HG02759 (cell line): Measurements from ENCODE around the gene SIK2.
"Not testable (repeated sequence)": the region's sequence is repeated elsewhere in the genome, so short reads cannot be mapped to it uniquely, and the experiment has no call there.

Experiments
- ATAC-seq: cut with Tn5 transposase; IDR thresholded peaks from one replicate; pipeline ENCODE4 v1.9.1; 2021; ENCODE audit warnings: mild to moderate bottlenecking, moderate library complexity; ENCODE audit not compliant: unreplicated experiment

SIK2 gene

GRCh38 chr11:111694851-111695250 is 92.6 kb downstream of the SIK2 start:
- no peak for ATAC-seq

DNA sequence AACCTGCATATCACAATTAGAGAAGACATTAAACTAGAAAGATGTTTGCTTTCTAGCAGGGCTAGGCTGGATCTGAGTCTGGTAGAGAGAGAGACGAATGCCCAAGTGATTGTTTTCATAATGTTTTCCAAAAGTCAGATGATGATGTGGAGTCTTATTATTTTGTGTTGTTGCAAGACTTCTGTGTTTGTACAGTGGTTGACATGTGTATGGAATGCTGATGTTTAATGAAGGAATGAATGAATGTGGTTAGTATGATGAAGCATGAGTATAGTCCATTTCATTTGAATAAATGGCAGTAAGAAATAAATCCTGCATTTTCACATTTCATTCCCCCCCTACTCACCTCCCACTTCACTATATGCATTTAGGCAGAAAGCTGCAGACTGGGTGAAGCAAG is 94.3 kb downstream of the SIK2 start:
- ATAC-seq, result no peak

- ATAC-seq, result peak; percentile 73
These were observed 95.7 kb downstream of the SIK2 start for GRCh38 chr11:111697933-111698371.

- no peak for ATAC-seq
These were observed 96.8 kb downstream of the SIK2 start for GRCh38 chr11:111698852-111699559.

DNA sequence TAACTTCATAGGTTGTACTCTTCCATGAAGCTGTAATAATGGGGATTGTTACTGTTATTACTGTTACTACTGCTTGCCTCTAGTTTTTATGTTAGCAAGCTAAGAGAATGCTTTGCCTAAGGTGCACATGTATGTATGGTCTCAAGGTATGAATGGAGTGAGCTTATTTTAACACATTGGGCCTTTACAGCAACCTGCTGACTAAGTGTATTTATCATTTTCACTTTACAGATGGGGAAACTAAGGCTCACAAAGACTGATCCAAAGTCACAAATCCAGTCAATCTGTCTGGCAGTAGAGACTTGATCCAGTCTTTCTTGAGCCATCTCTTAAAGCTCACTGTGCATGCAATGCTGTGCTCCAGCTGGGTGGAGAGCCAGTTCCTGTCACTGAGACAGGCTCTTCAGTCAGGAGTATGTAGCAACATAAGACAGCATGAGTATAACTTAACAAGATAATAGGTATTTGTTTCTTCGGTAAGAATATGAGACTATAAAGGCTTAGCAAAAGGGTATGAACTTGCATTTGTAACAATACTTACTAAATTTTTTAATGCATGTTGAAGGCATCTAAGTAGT is 97.4 kb downstream of the SIK2 start:
- ATAC-seq, result no peak

DNA sequence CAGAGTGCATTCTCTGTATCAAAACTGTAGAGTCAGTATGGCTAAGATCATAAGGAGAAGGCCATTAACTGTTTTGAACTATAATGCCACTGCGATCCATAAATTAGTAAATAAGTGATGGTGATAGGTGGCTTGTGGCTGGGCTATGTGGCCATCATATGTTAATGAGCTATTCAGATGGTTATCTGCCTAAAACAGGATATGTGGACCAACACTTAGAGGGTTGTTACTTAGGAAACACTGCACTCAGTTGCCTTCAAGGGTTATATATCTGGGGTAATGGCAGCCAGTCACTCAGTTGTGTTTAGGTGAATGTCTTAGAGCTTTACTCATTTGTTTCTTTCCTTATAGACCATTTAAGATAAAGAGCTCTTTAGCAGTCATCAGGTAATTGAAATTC is 97.9 kb downstream of the SIK2 start:
- ATAC-seq, result no peak

GRCh38 chr11:111702623-111703022 is 100.4 kb downstream of the SIK2 start:
- no peak for ATAC-seq

- ATAC-seq, result no peak
These were observed 101.3 kb downstream of the SIK2 start for GRCh38 chr11:111703576-111703975.

- ATAC-seq, result no peak
These were observed 104.9 kb downstream of the SIK2 start for GRCh38 chr11:111707039-111707690.

GRCh38 chr11:111707691-111708067 is 105.4 kb downstream of the SIK2 start:
- ATAC-seq, result no peak

- ATAC-seq, result peak; percentile 55
These were observed 112.3 kb downstream of the SIK2 start for GRCh38 chr11:111714522-111714921.

- peak; percentile 22 for ATAC-seq
These were observed 113.0 kb downstream of the SIK2 start for GRCh38 chr11:111715142-111715816.

- ATAC-seq, result not testable (repeated sequence)
These were observed 115.4 kb downstream of the SIK2 start for GRCh38 chr11:111717660-111718059.

DNA sequence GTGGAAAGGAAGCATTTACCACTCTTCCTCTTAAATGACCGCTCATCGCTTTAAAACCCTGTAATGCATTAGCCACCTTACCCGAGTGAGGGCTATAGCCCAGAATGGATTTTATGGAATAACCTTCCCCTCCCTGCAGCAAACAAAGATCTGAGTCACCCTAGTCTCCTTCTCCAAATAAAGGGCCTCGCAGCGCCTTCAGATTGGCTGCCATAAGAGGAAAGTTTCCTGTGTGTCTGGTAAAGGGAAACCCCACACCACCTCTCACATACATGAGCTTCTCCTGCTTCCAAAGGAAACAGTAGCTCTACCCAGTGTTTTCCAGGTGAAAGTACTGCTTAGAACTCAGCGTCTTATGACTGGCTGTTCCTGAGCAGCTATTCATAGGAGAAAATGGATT is 116.2 kb downstream of the SIK2 start:
- ATAC-seq, result no peak

- no peak for ATAC-seq
These were observed 116.6 kb downstream of the SIK2 start for GRCh38 chr11:111718859-111719258.

DNA sequence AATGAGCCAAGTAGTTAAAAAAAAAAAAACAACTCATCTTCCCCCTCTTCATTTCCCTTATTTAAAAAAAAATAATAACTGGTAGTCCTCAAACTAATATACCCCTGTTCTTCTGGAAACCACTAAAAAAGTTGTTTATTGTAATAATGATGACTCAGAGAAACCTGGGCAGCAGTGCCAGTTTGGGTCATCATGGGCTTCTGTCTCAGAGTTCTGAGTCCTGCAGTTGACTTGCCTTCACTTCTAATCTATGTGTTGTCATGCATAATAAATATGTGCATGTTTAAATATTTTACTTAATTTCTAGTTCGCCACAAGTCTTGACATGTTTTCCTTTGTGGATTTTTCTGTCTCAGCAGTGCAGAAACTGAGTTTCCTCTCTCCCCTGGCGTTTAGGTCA is 117.1 kb downstream of the SIK2 start:
- ATAC-seq, result no peak

GRCh38 chr11:111720801-111721494 is 118.7 kb downstream of the SIK2 start:
- ATAC-seq, result no peak

- ATAC-seq, result no peak
These were observed 120.3 kb downstream of the SIK2 start for GRCh38 chr11:111722501-111722900.

GRCh38 chr11:111723595-111723994 is 121.3 kb downstream of the SIK2 start:
- ATAC-seq, result no peak

DNA sequence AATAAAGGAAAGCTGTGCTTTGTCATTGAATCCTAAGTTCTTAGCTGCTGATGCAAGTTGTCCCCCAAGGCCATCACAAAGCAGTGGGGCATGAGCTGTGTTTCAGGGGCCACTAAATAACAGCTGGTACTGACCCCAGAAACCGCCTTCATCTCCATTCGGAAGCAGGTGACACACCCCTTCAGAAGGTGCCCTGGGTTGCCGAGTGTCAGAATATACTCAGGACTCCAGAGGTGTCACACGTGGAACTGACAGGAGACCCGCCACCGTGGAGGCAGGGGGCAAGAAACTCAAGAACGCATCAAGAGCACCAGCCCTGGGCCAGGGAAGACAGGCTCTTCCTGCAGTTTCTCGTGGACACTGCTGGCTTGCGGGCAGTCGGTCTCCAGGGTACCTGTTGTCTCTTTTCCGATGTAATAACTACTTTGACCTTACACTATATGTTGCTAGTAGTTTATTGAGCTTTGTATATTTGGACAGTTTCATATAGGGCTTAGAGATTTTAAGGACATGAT is 122.4 kb downstream of the SIK2 start:
- ATAC-seq, result no peak

DNA sequence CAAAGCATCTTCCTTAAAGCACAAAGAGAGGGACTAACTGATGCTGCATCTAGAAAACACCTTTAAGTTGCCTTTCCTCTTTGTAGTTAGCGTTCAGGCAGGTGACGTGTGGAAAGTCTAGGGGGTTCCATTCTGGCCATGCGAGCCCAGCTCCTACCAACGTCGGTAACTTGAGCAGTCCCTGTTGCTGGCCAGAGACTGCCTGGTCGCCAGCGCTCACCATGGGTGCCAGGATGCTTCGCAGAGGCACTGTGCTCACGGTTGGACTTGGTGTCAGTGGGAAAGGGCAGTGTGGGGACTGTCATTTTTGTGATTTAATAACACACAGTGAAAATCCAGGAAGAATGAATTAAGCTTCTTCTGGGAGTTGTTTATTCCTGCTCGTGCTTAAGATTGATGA is 123.4 kb downstream of the SIK2 start:
- ATAC-seq, result no peak
